GM21423 (cell line): ENCODE data around the gene ADISSP.
A peak's percentile ranks its signal among the peaks of the same experiment; 100 is the strongest.

Experiments used
- ATAC-seq: cut with Tn5 transposase; IDR thresholded peaks from one replicate; pipeline ENCODE4 v1.9.1; 2021; ENCODE audit warnings: mild to moderate bottlenecking, moderate library complexity; ENCODE audit not compliant: unreplicated experiment

The ADISSP gene

GRCh38 chr20:3781153-3781910, 13.8 kb upstream of the ADISSP start, which contains the start of gene SPEF1:
TSS of gene SPEF1 (minus strand) at chr20:3781448. CDS start at chr20:3781287, 161 bp downstream.
- no peak for ATAC-seq

GRCh38 chr20:3778976-3779375, 11.4 kb upstream of the ADISSP start:
- ATAC-seq: no peak

- ATAC-seq: no peak
These were observed 10.4 kb upstream of the ADISSP start for GRCh38 chr20:3777716-3778629.

- ATAC-seq: no peak
These were observed 9.8 kb upstream of the ADISSP start for GRCh38 chr20:3777381-3777715.

GRCh38 chr20:3775457-3776108, 8.0 kb upstream of the ADISSP start:
- no peak for ATAC-seq

GRCh38 chr20:3771552-3772058, 4.1 kb upstream of the ADISSP start:
- ATAC-seq: no peak

- peak; percentile 42 for ATAC-seq
These were observed 983 bp upstream of the ADISSP start for GRCh38 chr20:3768342-3769130.

- no peak for ATAC-seq
These were observed 485 bp downstream of the ADISSP start for GRCh38 chr20:3767110-3767426.

- no peak for ATAC-seq
These were observed 987 bp downstream of the ADISSP start for GRCh38 chr20:3766422-3767109.

- no peak for ATAC-seq
These were observed 2.2 kb downstream of the ADISSP start for GRCh38 chr20:3765171-3765882.

- no peak for ATAC-seq
These were observed 2.9 kb downstream of the ADISSP start for GRCh38 chr20:3764659-3765058.

GRCh38 chr20:3763671-3764601, 3.6 kb downstream of the ADISSP start:
- no peak for ATAC-seq

GRCh38 chr20:3760655-3761348, 6.8 kb downstream of the ADISSP start:
- ATAC-seq: peak; percentile 57

- ATAC-seq: no peak
These were observed 7.7 kb downstream of the ADISSP start for GRCh38 chr20:3759884-3760283.

GRCh38 chr20:3759316-3759823, 8.2 kb downstream of the ADISSP start:
- no peak for ATAC-seq

- ATAC-seq: no peak
These were observed 9.0 kb downstream of the ADISSP start for GRCh38 chr20:3758566-3758965.

- ATAC-seq: no peak
These were observed 10.3 kb downstream of the ADISSP start for GRCh38 chr20:3757268-3757667.
